Duodenal mucosa (tissue), 2 donors: ENCODE measurements around the gene PIK3R2.

Experiments
- H3K27ac ChIP-seq: one replicate; pipeline ENCODE4 v1.7.0; 2013; ENCODE audit warnings: low read depth, low read length
- H3K27me3 ChIP-seq, 2 donors: one replicate each; pipeline ENCODE4 v1.7.0; 2013; ENCODE audit warnings: low read length in 2 of 2, control low read depth in 1 of 2; ENCODE audit not compliant: insufficient read depth in 2 of 2, control insufficient read depth in 1 of 2
- H3K36me3 ChIP-seq, 2 donors: one replicate each; pipeline ENCODE4 v1.7.0; 2013; ENCODE audit warnings: low read length in 2 of 2, control low read depth in 1 of 2; ENCODE audit not compliant: insufficient read depth in 2 of 2, control insufficient read depth in 1 of 2
- H3K4me1 ChIP-seq, 2 donors: one replicate each; pipeline ENCODE4 v1.7.0; 2013; ENCODE audit warnings: low read length in 2 of 2, control low read depth in 1 of 2; ENCODE audit not compliant: insufficient read depth in 2 of 2, control insufficient read depth in 1 of 2
- H3K4me3 ChIP-seq, 2 donors: one replicate each; pipeline ENCODE4 v1.7.0; 2013; ENCODE audit warnings: low read length in 2 of 2, low read depth in 1 of 2
- H3K9ac ChIP-seq, 2 donors: one replicate each; pipeline ENCODE4 v1.7.0; 2013; ENCODE audit warnings: low read length in 2 of 2, low read depth in 1 of 2
- H3K9me3 ChIP-seq, 2 donors: one replicate each; pipeline ENCODE4 v1.7.0; 2013; ENCODE audit warnings: low read length in 2 of 2, control low read depth in 1 of 2; ENCODE audit not compliant: control insufficient read depth in 1 of 2

PIK3R2 gene

GRCh38 chr19:18160493-18160970, 7.6 kb downstream of the PIK3R2 start:
- peak overlapping the region; percentile 40 to 43 for H3K4me3 ChIP-seq
- H3K36me3 ChIP-seq, result peaks cover 7 to 27% of the 10 kb centered on the region in 2 donors
- no peaks in the 10 kb centered on the region for H3K27me3 ChIP-seq
- no peaks in the 10 kb centered on the region for H3K9me3 ChIP-seq
- H3K27ac ChIP-seq, result no peak overlapping the region
- H3K4me1 ChIP-seq, result peaks cover 29 to 31% of the 10 kb centered on the region in 2 donors
- peak overlapping the region; percentile 43 to 63 for H3K9ac ChIP-seq

GRCh38 chr19:18160971-18161635, 8.1 kb downstream of the PIK3R2 start:
- H3K4me3 ChIP-seq, result peak overlapping the region; percentile 40 to 51
- no peak overlapping the region for H3K27ac ChIP-seq
- no peaks in the 10 kb centered on the region for H3K27me3 ChIP-seq
- no peaks in the 10 kb centered on the region for H3K9me3 ChIP-seq
- peak overlapping the region; percentile 43 to 63 for H3K9ac ChIP-seq
- peaks cover 26 to 27% of the 10 kb centered on the region in 2 donors for H3K4me1 ChIP-seq
- peaks cover 12 to 30% of the 10 kb centered on the region in 2 donors for H3K36me3 ChIP-seq

DNA sequence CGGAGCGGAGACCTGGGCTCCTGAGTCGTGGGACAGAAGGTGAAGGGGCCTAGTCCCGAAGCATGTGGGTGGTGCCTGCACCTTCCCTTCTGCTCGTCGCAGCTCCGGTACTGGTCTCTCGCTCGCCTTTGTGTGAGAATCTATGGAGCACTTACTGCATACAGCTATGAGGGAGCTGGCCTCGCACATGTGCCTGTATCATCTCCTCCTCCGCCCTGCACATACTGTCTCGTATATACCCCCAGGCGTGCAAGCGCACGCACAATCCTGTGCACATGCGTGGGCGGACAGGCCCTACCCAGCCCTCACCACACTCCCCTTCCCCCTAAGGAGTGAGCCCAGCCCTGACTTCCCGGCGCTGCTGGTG, 8.7 kb downstream of the PIK3R2 start:
- Histone ChIP-seq H3K36me3 (peaks cover 13 to 34% of the 10 kb centered on the region in 2 donors), H3K4me1 (peaks cover 21 to 22% of the 10 kb centered on the region in 2 donors), H3K9me3 (no peaks in the 10 kb centered on the region), H3K27ac (no peak overlapping the region), H3K9ac (no peak overlapping the region), H3K27me3 (no peaks in the 10 kb centered on the region), H3K4me3 (peak overlapping the region; percentile 13 to 51)

DNA sequence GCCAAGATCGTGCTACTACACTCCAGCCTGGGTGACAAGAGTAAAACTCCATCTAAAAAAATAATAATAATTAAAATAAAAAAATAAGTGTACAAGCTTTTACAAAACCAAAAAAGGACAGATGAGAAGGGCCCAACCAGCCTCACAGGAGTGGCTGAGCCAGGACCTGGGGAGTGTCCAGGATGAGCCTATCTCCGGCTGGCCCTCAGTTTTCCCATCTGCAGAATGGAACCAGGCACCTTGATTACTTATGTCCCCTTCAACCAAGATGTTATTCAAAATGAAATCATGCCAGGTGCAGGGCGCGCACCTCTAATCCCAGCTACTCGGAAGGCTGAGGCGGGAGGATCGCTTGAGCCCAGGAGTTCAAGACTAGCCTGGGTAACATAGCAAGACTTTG, 11.1 kb downstream of the PIK3R2 start:
- Histone ChIP-seq H3K4me1 (peaks cover 10 to 13% of the 10 kb centered on the region in 2 donors), H3K27ac (no peak overlapping the region), H3K9me3 (no peaks in the 10 kb centered on the region), H3K4me3 (no peak overlapping the region), H3K27me3 (no peaks in the 10 kb centered on the region), H3K9ac (no peak overlapping the region), H3K36me3 (peaks cover 17 to 52% of the 10 kb centered on the region in 2 donors)

GRCh38 chr19:18165794-18166544, 13.0 kb downstream of the PIK3R2 start:
- Histone ChIP-seq H3K27me3 (no peaks in the 10 kb centered on the region), H3K27ac (no peak overlapping the region), H3K9ac (no peak overlapping the region), H3K4me3 (no peak overlapping the region), H3K4me1 (peaks cover 5 to 6% of the 10 kb centered on the region in 2 donors), H3K9me3 (no peaks in the 10 kb centered on the region), H3K36me3 (peaks cover 17 to 56% of the 10 kb centered on the region in 2 donors)

DNA sequence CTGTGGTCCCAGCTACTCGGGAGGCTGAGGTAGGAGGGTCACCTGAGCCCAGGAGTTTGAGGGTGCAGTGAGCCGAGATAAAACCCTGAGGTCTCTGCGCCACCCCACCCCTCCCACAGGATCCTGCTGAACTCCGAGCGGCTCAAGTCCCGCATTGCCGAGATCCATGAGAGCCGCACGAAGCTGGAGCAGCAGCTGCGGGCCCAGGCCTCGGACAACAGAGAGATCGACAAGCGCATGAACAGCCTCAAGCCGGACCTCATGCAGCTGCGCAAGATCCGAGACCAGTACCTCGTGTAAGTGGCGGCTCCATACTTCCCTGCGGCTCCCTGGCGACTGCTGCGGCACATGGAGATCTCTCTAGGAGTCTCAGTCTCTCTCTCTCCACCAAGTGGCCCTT, 14.0 kb downstream of the PIK3R2 start:
- Histone ChIP-seq H3K9me3 (no peaks in the 10 kb centered on the region), H3K27me3 (no peaks in the 10 kb centered on the region), H3K4me1 (no peaks in the 10 kb centered on the region), H3K27ac (no peak overlapping the region), H3K36me3 (peaks cover 17 to 51% of the 10 kb centered on the region in 2 donors), H3K4me3 (no peak overlapping the region), H3K9ac (no peak overlapping the region)

- Histone ChIP-seq H3K27ac (no peak overlapping the region), H3K9ac (no peak overlapping the region), H3K4me3 (no peak overlapping the region), H3K9me3 (no peaks in the 10 kb centered on the region), H3K27me3 (no peaks in the 10 kb centered on the region), H3K4me1 (peaks cover 0 to 2% of the 10 kb centered on the region in 2 donors), H3K36me3 (peaks cover 14 to 42% of the 10 kb centered on the region in 2 donors)
These were observed 15.1 kb downstream of the PIK3R2 start for GRCh38 chr19:18167975-18168645.

DNA sequence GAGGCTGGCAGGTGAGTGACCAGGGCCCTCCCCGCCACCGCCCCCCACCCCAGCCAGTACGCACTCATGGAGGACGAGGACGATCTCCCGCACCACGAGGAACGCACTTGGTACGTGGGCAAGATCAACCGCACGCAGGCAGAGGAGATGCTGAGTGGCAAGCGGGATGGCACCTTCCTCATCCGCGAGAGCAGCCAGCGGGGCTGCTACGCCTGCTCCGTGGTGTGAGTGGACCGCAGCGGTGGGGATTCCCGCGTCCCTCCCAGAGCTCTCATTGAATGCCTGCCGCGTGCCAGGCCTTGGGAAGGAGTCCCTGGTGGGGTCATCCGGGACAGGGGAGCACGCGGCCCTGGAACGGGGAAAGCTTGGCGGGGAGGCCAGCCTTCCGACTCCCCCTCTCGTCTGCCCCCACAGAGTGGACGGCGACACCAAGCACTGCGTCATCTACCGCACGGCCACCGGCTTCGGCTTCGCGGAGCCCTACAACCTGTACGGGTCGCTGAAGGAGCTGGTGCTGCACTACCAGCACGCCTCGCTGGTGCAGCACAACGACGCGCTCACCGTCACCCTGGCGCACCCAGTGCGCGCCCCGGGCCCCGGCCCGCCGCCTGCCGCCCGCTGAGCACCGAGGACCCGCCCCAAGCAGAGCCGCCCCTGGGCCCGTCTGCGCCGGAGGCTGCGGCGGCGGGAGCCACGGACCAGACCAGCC, 15.9 kb downstream of the PIK3R2 start:
- no peaks in the 10 kb centered on the region for H3K9me3 ChIP-seq
- H3K36me3 ChIP-seq, result peaks cover 11 to 35% of the 10 kb centered on the region in 2 donors
- no peak overlapping the region for H3K9ac ChIP-seq
- no peak overlapping the region for H3K27ac ChIP-seq
- peaks cover 6% of the 10 kb centered on the region in 2 donors for H3K4me1 ChIP-seq
- H3K27me3 ChIP-seq, result no peaks in the 10 kb centered on the region
- no peak overlapping the region for H3K4me3 ChIP-seq

- Histone ChIP-seq H3K27me3 (no peaks in the 10 kb centered on the region), H3K27ac (no peak overlapping the region), H3K9ac (no peak overlapping the region), H3K9me3 (no peaks in the 10 kb centered on the region), H3K36me3 (peaks cover 8 to 29% of the 10 kb centered on the region in 2 donors), H3K4me1 (peaks cover 18 to 23% of the 10 kb centered on the region in 2 donors), H3K4me3 (no peak overlapping the region)
These were observed 17.8 kb downstream of the PIK3R2 start for GRCh38 chr19:18170714-18171255.
